ENCODE measurements around the gene SUPT20H. TPM values are rescaled to one million over a fixed set of nuclear protein-coding genes. Genes with fewer than 3 reads are reported as not detected.

The SUPT20H gene
- total RNA-seq, 1 experiment from 2014 or later: 82.6 TPM

- no peak for DNase-seq (ENCODE audit: low spot score)
- Histone ChIP-seq H3K36me3 (ENCODE audit: insufficient read depth, low read length, poor library complexity, severe bottlenecking) (no peaks in the 10 kb centered on the region), H3K4me1 (ENCODE audit: insufficient read depth, low read length, poor library complexity, severe bottlenecking) (no peaks in the 10 kb centered on the region), H3K4me3 (ENCODE audit: low read depth, low read length, poor library complexity, severe bottlenecking) (no peak overlapping the region), H3K27ac (ENCODE audit: low read depth, low read length, poor library complexity, severe bottlenecking) (no peak overlapping the region), H3K27me3 (replicated peaks; ENCODE audit: insufficient read depth, low read depth, low read length, poor library complexity) (no peaks in the 10 kb centered on the region), H3K9me3 (ENCODE audit: low read depth, low read length, poor library complexity, severe bottlenecking) (no peaks in the 10 kb centered on the region)
- ChIA-PET CTCF (no interaction called here), POLR2A (ENCODE audit: low non-redundant PET) (no interaction called here)
- intact Hi-C loops (cut with micrococcal nuclease; ENCODE audit: unreplicated experiment): loop anchor here (10.0 kb wide), 1 partner anchor 272 kb away; no protein-coding TSS in a partner anchor
- no TSS peak for BruUV-seq (replicated peaks)
- no peak for TF ChIP-seq EZH2 (IDR thresholded peaks at IDR 0.05; ENCODE audit: borderline replicate concordance, low read depth, low read length, poor library complexity, severe bottlenecking)
- no peak for TF ChIP-seq CTCF (conservative IDR thresholded peaks at IDR 0.05; ENCODE audit: low read depth, low read length)
Measured at GRCh38 chr13:37102896-37103295, 43.4 kb upstream of the SUPT20H start.

- Histone ChIP-seq H3K36me3 (ENCODE audit: insufficient read depth, low read length, poor library complexity, severe bottlenecking) (no peaks in the 10 kb centered on the region), H3K4me1 (ENCODE audit: insufficient read depth, low read length, poor library complexity, severe bottlenecking) (no peaks in the 10 kb centered on the region), H3K4me3 (ENCODE audit: low read depth, low read length, poor library complexity, severe bottlenecking) (no peak overlapping the region), H3K27me3 (replicated peaks; ENCODE audit: insufficient read depth, low read depth, low read length, poor library complexity) (no peaks in the 10 kb centered on the region), H3K9me3 (ENCODE audit: low read depth, low read length, poor library complexity, severe bottlenecking) (no peaks in the 10 kb centered on the region), H3K27ac (ENCODE audit: low read depth, low read length, poor library complexity, severe bottlenecking) (no peak overlapping the region)
- ChIA-PET CTCF (no interaction called here), POLR2A (ENCODE audit: low non-redundant PET) (no interaction called here)
- DNase-seq (ENCODE audit: low spot score): no peak
- intact Hi-C loops (cut with micrococcal nuclease; ENCODE audit: unreplicated experiment): loop anchor here (10.0 kb wide), 1 partner anchor 274 kb away; no protein-coding TSS in a partner anchor
- no peak for TF ChIP-seq EZH2 (IDR thresholded peaks at IDR 0.05; ENCODE audit: borderline replicate concordance, low read depth, low read length, poor library complexity, severe bottlenecking)
- BruUV-seq (replicated peaks): no TSS peak
Measured at GRCh38 chr13:37101201-37101600, 41.7 kb upstream of the SUPT20H start.

GRCh38 chr13:37100731-37101130, 41.2 kb upstream of the SUPT20H start:
- no TSS peak for BruUV-seq (replicated peaks)
- no peak for TF ChIP-seq CTCF (conservative IDR thresholded peaks at IDR 0.05; ENCODE audit: low read depth, low read length)
- no peak for TF ChIP-seq EZH2 (IDR thresholded peaks at IDR 0.05; ENCODE audit: borderline replicate concordance, low read depth, low read length, poor library complexity, severe bottlenecking)
- H3K27me3 ChIP-seq (replicated peaks; ENCODE audit: insufficient read depth, low read depth, low read length, poor library complexity): no peaks in the 10 kb centered on the region
- intact Hi-C loops (cut with micrococcal nuclease; ENCODE audit: unreplicated experiment): loop anchor here (10.0 kb wide), 1 partner anchor 274 kb away; no protein-coding TSS in a partner anchor
- H3K4me3 ChIP-seq (ENCODE audit: low read depth, low read length, poor library complexity, severe bottlenecking): no peak overlapping the region
- ChIA-PET POLR2A (ENCODE audit: low non-redundant PET) (no interaction called here), CTCF (no interaction called here)
- no peaks in the 10 kb centered on the region for H3K9me3 ChIP-seq (ENCODE audit: low read depth, low read length, poor library complexity, severe bottlenecking)
- H3K4me1 ChIP-seq (ENCODE audit: insufficient read depth, low read length, poor library complexity, severe bottlenecking): no peaks in the 10 kb centered on the region
- H3K36me3 ChIP-seq (ENCODE audit: insufficient read depth, low read length, poor library complexity, severe bottlenecking): no peaks in the 10 kb centered on the region
- no peak overlapping the region for H3K27ac ChIP-seq (ENCODE audit: low read depth, low read length, poor library complexity, severe bottlenecking)
- DNase-seq (ENCODE audit: low spot score): no peak

GRCh38 chr13:37097076-37097475, 37.6 kb upstream of the SUPT20H start:
- no peaks in the 10 kb centered on the region for H3K27me3 ChIP-seq (replicated peaks; ENCODE audit: insufficient read depth, low read depth, low read length, poor library complexity)
- H3K36me3 ChIP-seq (ENCODE audit: insufficient read depth, low read length, poor library complexity, severe bottlenecking): no peaks in the 10 kb centered on the region
- POLR2A ChIA-PET (ENCODE audit: low non-redundant PET): no interaction called here
- no TSS peak for BruUV-seq (replicated peaks)
- H3K4me3 ChIP-seq (ENCODE audit: low read depth, low read length, poor library complexity, severe bottlenecking): no peak overlapping the region
- no peak for DNase-seq (ENCODE audit: low spot score)
- no peaks in the 10 kb centered on the region for H3K9me3 ChIP-seq (ENCODE audit: low read depth, low read length, poor library complexity, severe bottlenecking)
- no peak for TF ChIP-seq CTCF (conservative IDR thresholded peaks at IDR 0.05; ENCODE audit: low read depth, low read length)
- TF ChIP-seq EZH2 (IDR thresholded peaks at IDR 0.05; ENCODE audit: borderline replicate concordance, low read depth, low read length, poor library complexity, severe bottlenecking): no peak
- intact Hi-C loops (cut with micrococcal nuclease; ENCODE audit: unreplicated experiment): no loop called here
- H3K4me1 ChIP-seq (ENCODE audit: insufficient read depth, low read length, poor library complexity, severe bottlenecking): no peaks in the 10 kb centered on the region
- no peak overlapping the region for H3K27ac ChIP-seq (ENCODE audit: low read depth, low read length, poor library complexity, severe bottlenecking)
- CTCF ChIA-PET: no interaction called here

Measured in A673 (cell line).